Stimulated activated CD4-positive, alpha-beta T cell treated with anti-CD3 and anti-CD28 coated beads, TNF-alpha, amount 100 ng/mL, for 4 hours (primary cell): ENCODE data around the gene PMPCB.
"Not testable (repeated sequence)": the region's sequence is repeated elsewhere in the genome, so short reads cannot be mapped to it uniquely, and the experiment has no call there.

Source experiments
- DNase-seq, 3 experiments: peaks; one replicate each; pipeline ENCODE4 v3.0.0-alpha.2; 2020; ENCODE audit warnings: low read depth in 3 of 3

Gene PMPCB

GRCh38 chr7:103296901-103297836 is at the start of gene PMPCB:
TSS of gene PMPCB (plus strand) at chr7:103297435. CDS start at chr7:103297460, 25 bp downstream.
- peak; percentile 89 to 95 (median 90) for DNase-seq

GRCh38 chr7:103253699-103254506 is 43.3 kb upstream of the PMPCB start:
- not testable (repeated sequence) for DNase-seq

GRCh38 chr7:103264054-103264453 is 33.2 kb upstream of the PMPCB start:
- not testable (repeated sequence) for DNase-seq

GRCh38 chr7:103266229-103266628 is 31.0 kb upstream of the PMPCB start:
- DNase-seq, result not testable (repeated sequence)

GRCh38 chr7:103273374-103273773 is 23.9 kb upstream of the PMPCB start:
- not testable (repeated sequence) for DNase-seq

- DNase-seq, result not testable (repeated sequence)
Measured at GRCh38 chr7:103274867-103275266, 22.4 kb upstream of the PMPCB start.

- not testable (repeated sequence) for DNase-seq
Measured at GRCh38 chr7:103278195-103278594, 19.0 kb upstream of the PMPCB start.

- DNase-seq, result not testable (repeated sequence)
Measured at GRCh38 chr7:103279636-103279962, 17.6 kb upstream of the PMPCB start.

- DNase-seq, result peak; percentile 68 to 91 (median 87)
Measured at GRCh38 chr7:103279963-103280802, 17.1 kb upstream of the PMPCB start.

GRCh38 chr7:103280803-103281155 is 16.5 kb upstream of the PMPCB start:
- peak in 1 of 3 experiments; percentile 8 for DNase-seq

- DNase-seq, result not testable (repeated sequence)
Measured at GRCh38 chr7:103282802-103283427, 14.3 kb upstream of the PMPCB start.

- no peak for DNase-seq
Measured at GRCh38 chr7:103292122-103292521, 5.1 kb upstream of the PMPCB start.

- no peak for DNase-seq
Measured at GRCh38 chr7:103293526-103293925, 3.7 kb upstream of the PMPCB start.

GRCh38 chr7:103297837-103298179 is 573 bp downstream of the PMPCB start:
- no peak for DNase-seq

GRCh38 chr7:103299660-103300059 is 2.4 kb downstream of the PMPCB start:
- no peak for DNase-seq

GRCh38 chr7:103301441-103301840 is 4.2 kb downstream of the PMPCB start:
- no peak for DNase-seq

- DNase-seq, result no peak
Measured at GRCh38 chr7:103307503-103308231, 10.4 kb downstream of the PMPCB start.

GRCh38 chr7:103314852-103315251 is 17.6 kb downstream of the PMPCB start:
- no peak for DNase-seq

GRCh38 chr7:103316380-103316941 is 19.2 kb downstream of the PMPCB start:
- no peak for DNase-seq

- no peak for DNase-seq
Measured at GRCh38 chr7:103317009-103317408, 19.8 kb downstream of the PMPCB start.
